ENCODE data around the gene FBXO22. TPM values are rescaled to one million over a fixed set of nuclear protein-coding genes. Genes with fewer than 3 reads are reported as not detected.

FBXO22 gene
- total RNA-seq, 2 experiments from 2014 or later, result 23.5 to 33.6 TPM

DNA sequence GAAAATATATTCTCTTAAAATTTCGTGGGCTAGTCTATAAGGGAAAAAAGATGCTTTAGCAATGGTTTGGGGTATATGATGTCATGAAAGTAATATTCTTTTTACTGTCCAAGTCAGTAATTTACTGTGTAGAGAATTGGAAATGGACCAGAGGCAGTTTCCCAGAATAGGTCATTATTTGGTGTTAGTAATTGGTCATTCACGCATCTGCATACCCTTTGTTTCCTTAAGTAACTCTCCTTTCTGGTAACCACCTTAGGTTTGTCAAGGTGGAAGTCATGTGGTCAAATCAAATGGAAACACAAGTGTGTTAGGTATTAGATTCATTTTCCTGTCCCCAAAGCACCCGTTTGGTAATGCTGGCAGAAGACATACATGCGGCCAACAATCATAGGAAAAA, 23.9 kb downstream of the FBXO22 start:
- DNase-seq (ENCODE audit: low spot score), result no peak
- no peak overlapping the region for H3K4me2 ChIP-seq (ENCODE audit: low read length)
- H3K9me3 ChIP-seq (ENCODE audit: low read length), result no peaks in the 10 kb centered on the region
- H3K27ac ChIP-seq (ENCODE audit: low read depth, low read length, poor library complexity, severe bottlenecking), result no peak overlapping the region
- intact Hi-C loops (cut with micrococcal nuclease; ENCODE audit: unreplicated experiment), result loop anchor here (10.0 kb wide), 1 partner anchor 203 kb away; a partner anchor contains a TSS
- H4K20me1 ChIP-seq (ENCODE audit: insufficient read depth, low read length), result no peaks in the 10 kb centered on the region
- TF ChIP-seq, protein P1, sequence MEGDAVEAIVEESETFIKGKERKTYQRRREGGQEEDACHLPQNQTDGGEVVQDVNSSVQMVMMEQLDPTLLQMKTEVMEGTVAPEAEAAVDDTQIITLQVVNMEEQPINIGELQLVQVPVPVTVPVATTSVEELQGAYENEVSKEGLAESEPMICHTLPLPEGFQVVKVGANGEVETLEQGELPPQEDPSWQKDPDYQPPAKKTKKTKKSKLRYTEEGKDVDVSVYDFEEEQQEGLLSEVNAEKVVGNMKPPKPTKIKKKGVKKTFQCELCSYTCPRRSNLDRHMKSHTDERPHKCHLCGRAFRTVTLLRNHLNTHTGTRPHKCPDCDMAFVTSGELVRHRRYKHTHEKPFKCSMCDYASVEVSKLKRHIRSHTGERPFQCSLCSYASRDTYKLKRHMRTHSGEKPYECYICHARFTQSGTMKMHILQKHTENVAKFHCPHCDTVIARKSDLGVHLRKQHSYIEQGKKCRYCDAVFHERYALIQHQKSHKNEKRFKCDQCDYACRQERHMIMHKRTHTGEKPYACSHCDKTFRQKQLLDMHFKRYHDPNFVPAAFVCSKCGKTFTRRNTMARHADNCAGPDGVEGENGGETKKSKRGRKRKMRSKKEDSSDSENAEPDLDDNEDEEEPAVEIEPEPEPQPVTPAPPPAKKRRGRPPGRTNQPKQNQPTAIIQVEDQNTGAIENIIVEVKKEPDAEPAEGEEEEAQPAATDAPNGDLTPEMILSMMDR (conservative IDR thresholded peaks at IDR 0.05; ENCODE audit: low read length), result no peak
- no peak for TF ChIP-seq EZH2phosphoT487 (IDR thresholded peaks at IDR 0.05; ENCODE audit: borderline replicate concordance, low read depth, low read length)
- POLR2A ChIA-PET, result interaction anchor here (1.1 kb wide), 1 partner anchor 121 kb away, joined by 3 read pairs; no protein-coding TSS in a partner anchor
- H3K36me3 ChIP-seq (ENCODE audit: insufficient read depth, low read length), result peaks cover 32% of the 10 kb centered on the region
- no peak overlapping the region for H2AFZ ChIP-seq (ENCODE audit: low read length)
- H3K9me2 ChIP-seq (ENCODE audit: insufficient read depth, low read length), result no peaks in the 10 kb centered on the region
- H3K4me1 ChIP-seq (ENCODE audit: insufficient read depth, low read length, poor library complexity, severe bottlenecking), result peaks cover 6% of the 10 kb centered on the region
- no peaks in the 10 kb centered on the region for H3K79me2 ChIP-seq (ENCODE audit: insufficient read depth, low read depth, low read length)
- no TSS peak for BruUV-seq (replicated peaks)
- CTCF ChIA-PET (ENCODE audit: unreplicated experiment), result no interaction called here
- no peak overlapping the region for H3K4me3 ChIP-seq (ENCODE audit: low read depth, low read length, poor library complexity, severe bottlenecking)

DNA sequence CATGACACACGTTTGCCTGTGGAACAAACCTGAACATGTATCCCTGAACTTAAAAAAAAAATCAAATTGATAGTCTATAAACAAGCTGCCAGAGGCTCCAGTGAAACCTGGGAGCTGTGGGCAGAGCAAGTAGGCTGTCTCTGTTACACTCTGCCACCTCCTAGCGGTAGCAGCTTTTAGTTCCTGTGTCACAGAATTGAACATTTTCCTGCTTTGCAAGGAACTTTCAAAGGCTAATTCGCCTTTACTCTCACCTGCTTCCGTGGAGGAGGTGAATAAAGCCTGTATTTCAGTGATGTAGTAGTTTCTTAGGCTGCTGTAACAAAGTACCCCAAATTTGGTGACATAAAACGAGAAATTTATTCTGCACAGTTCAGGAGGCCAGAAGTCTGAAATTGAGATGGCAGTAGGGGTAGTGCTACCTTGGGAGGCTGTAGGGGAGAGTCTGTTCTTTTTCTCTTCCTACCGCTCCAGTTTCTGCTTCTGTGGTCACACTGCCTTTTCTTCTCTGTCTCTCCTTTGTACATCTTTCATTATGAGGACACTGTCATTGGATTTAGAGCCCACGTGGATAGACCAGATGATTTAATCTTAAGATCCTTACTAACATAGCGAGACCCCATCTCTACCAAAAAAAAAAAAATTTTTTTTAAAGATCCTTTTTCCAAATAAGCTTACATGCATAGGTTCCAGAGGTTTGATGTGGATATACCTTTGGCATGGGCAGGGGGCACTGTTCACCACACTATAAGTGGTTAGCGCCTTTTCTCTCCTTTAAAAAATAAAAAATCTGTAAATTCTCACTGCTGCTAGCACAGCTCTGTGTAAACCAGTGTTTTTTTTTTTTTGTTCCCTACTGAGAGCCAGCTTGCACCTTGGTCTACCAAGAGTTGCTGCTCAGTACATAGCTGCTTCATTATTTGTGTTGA, 25.3 kb downstream of the FBXO22 start:
- intact Hi-C loops (cut with micrococcal nuclease; ENCODE audit: unreplicated experiment), result loop anchor here (2.0 to 10.0 kb wide), 2 partner anchors 118 to 204 kb away; a partner anchor contains a TSS
- no peak overlapping the region for H3K4me3 ChIP-seq (ENCODE audit: low read depth, low read length, poor library complexity, severe bottlenecking)
- no peak for TF ChIP-seq EZH2phosphoT487 (IDR thresholded peaks at IDR 0.05; ENCODE audit: borderline replicate concordance, low read depth, low read length)
- TF ChIP-seq, protein P1 (conservative IDR thresholded peaks at IDR 0.05; ENCODE audit: low read length), result peak; percentile 83
- no peaks in the 10 kb centered on the region for H3K79me2 ChIP-seq (ENCODE audit: insufficient read depth, low read depth, low read length)
- no peaks in the 10 kb centered on the region for H3K9me2 ChIP-seq (ENCODE audit: insufficient read depth, low read length)
- POLR2A ChIA-PET, result interaction anchor here (0.6 to 0.9 kb wide), 3 partner anchors 9 to 553 kb away, joined by 3 read pairs; no protein-coding TSS in a partner anchor
- H3K4me1 ChIP-seq (ENCODE audit: insufficient read depth, low read length, poor library complexity, severe bottlenecking), result peaks cover 6% of the 10 kb centered on the region
- H3K4me2 ChIP-seq (ENCODE audit: low read length), result no peak overlapping the region
- no peaks in the 10 kb centered on the region for H3K9me3 ChIP-seq (ENCODE audit: low read length)
- BruUV-seq (replicated peaks), result no TSS peak
- H4K20me1 ChIP-seq (ENCODE audit: insufficient read depth, low read length), result no peaks in the 10 kb centered on the region
- H3K36me3 ChIP-seq (ENCODE audit: insufficient read depth, low read length), result peaks cover 41% of the 10 kb centered on the region
- CTCF ChIA-PET (ENCODE audit: unreplicated experiment), result interaction anchor here (1.0 kb wide), 1 partner anchor 26 kb away, joined by 3 read pairs; the partner anchor contains the start of gene FBXO22
- no peak overlapping the region for H3K27ac ChIP-seq (ENCODE audit: low read depth, low read length, poor library complexity, severe bottlenecking)
- peak; percentile 63 for DNase-seq (ENCODE audit: low spot score)
- no peak overlapping the region for H2AFZ ChIP-seq (ENCODE audit: low read length)
